Eye (tissue), 1 donor: ENCODE data around the gene ATP10B.
"Not testable (repeated sequence)": the region's sequence is repeated elsewhere in the genome, so short reads cannot be mapped to it uniquely, and the experiment has no call there.

Experiments
- DNase-seq: peaks from one replicate; pipeline ENCODE4 v3.0.0-alpha.2; 2015

Gene ATP10B

GRCh38 chr5:160824301-160825001, 27.6 kb downstream of the ATP10B start:
- DNase-seq = no peak

GRCh38 chr5:160812996-160813395, 39.0 kb downstream of the ATP10B start:
- not testable (repeated sequence) for DNase-seq

- no peak for DNase-seq
These were observed 46.6 kb downstream of the ATP10B start for GRCh38 chr5:160805376-160805775.

- DNase-seq = no peak
These were observed 49.4 kb downstream of the ATP10B start for GRCh38 chr5:160802592-160802991.

DNA sequence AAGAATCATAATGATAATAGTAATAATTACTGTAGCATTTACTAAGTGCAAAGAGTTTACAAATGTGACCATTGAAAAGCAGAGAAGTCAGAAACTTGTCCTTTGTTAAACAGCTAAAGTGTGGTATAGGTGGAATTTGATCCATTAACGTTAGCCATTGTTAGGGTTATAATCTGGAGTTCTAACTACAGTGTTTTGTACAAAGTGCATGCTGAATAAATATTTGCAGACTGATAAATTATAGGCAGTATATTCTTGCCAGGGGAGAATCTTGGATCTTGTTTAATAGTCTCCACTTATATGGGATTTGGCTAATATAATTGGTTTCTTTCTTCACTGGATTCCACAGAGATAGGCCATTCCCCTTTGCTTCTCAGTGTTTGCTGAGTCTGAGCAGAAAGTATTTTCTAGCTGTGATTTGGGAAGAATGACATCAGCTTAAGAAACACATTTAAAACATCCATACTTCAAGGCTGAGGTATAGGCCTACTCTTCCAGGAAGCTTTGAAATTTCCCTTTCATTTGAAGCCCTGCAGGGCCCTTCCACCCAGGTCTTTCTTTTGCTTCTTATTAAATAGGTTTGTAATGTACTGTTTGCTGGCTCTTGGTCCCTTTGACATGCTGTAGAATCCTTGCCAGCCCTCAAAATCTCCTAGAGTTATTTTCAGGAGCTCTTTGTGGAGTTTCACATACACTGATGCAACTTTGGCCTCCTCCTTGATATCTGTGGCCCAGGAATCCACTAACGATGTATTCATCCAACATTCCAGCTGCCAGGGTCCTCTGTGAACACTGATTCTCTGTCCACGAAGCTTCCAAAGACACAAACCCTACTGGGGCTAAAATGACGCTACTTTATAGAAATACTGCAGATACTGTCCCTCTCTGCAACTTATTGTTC, 51.4 kb downstream of the ATP10B start:
- peak; percentile 11 for DNase-seq

DNA sequence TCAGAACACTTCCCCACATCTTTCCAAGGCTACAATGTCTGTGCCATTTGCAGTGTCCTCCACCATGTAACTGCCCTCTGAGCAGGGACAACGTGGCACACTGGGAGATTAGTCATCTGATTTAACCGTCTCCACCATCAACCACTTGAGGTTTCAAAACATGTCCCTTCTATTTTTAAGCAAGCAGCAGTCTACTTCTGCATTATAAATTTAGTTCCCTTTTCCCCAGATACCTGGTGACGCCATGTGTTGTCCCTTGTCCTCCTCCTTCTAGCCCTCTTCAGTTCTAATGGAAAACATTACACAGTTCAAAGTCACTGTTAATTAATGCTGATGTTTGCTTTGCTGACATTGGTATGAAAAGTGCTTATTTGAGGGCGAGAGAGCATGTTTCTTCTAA, 52.8 kb downstream of the ATP10B start:
- DNase-seq = peak; percentile 7

GRCh38 chr5:160797020-160797419, 55.0 kb downstream of the ATP10B start:
- no peak for DNase-seq

- no peak for DNase-seq
These were observed 58.5 kb downstream of the ATP10B start for GRCh38 chr5:160793530-160793899.

GRCh38 chr5:160792732-160793529, 59.1 kb downstream of the ATP10B start:
- DNase-seq = no peak

GRCh38 chr5:160792281-160792680, 59.7 kb downstream of the ATP10B start:
- DNase-seq = no peak

- DNase-seq = no peak
These were observed 62.7 kb downstream of the ATP10B start for GRCh38 chr5:160789219-160789859.

- DNase-seq = no peak
These were observed 63.8 kb downstream of the ATP10B start for GRCh38 chr5:160788102-160788660.

- DNase-seq = no peak
These were observed 64.8 kb downstream of the ATP10B start for GRCh38 chr5:160787240-160787639.

GRCh38 chr5:160774666-160775315, 77.2 kb downstream of the ATP10B start:
- peak; percentile 57 for DNase-seq

- peak; percentile 35 for DNase-seq
These were observed 78.2 kb downstream of the ATP10B start for GRCh38 chr5:160773646-160774410.

DNA sequence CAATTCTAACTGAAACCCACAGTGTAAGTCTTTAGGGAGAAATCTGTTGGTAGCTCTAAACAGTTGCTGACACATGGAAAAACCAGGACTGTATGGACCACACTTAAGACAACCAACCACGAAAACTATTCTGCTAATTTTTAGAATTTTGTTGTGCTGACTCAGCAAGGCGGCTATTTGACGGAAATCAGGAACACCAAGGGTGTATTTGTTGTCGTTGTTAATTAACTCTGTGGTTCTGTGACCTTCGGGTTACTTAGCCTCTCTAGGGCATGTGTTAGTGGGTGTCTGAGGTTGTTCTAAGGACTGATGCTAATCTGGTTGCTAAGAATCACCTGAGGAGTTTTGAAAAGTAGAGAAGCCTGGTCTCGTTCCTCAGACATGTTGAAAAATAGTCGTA, 79.2 kb downstream of the ATP10B start:
- no peak for DNase-seq

DNA sequence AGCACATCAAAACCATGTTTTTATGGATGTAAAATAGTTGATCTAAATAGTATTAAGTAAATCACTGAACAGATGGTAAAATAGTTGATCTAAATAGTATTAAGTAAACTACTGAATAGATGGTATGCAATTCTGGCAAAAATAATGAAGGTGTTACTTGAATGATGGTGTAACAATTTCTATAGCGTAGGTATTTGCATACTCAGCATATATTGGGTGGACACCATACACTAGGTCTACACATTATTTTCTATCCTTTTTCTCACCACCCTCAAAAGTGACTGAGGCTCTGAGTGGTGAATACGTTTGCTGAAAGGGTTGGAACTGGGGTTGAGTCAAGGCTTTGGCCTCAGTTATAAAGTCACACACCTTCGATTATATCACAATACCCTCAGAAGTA, 81.3 kb downstream of the ATP10B start:
- DNase-seq = no peak

- no peak for DNase-seq
These were observed 82.7 kb downstream of the ATP10B start for GRCh38 chr5:160769301-160769700.

GRCh38 chr5:160767062-160767461, 84.9 kb downstream of the ATP10B start:
- no peak for DNase-seq

DNA sequence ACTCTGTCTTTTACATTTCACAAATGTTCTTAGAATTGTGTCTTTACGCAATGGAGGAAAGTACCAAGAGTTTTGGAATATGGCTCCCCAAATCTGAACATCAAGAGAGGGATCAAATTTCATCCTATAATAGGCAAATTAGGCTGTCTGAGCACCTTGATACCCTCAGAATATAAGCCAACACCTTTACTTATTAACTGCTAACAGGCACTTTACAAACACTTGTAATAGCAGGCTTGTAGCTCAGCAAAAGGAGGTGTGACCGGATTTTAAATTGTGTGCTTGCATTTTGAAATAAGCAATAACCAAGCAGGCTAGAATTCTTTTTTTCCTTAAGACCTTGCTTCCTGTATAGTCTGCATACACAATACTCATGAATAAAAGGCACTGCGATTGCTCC, 92.0 kb downstream of the ATP10B start:
- DNase-seq = no peak

DNA sequence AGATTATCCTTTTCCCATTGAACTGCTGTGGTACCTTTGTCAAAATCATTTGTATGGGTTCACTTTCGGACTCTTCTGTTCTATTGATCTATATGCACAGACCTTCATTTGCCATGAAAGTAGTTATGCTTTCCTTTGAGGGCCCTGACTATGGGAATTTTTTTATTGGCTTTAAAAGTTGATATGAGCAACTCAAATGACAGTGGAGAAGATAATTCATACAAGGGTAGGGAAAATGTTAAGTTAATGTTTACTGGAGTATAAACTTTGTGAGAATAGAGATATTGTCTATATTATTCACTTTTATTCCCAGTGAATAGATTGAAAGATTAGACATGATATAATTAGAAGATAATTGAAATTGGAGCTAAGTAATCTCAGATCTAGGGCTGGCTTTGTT, 94.8 kb downstream of the ATP10B start:
- DNase-seq = no peak
